BE2C (cell line): ENCODE measurements around the gene BRINP2.

Experiments used
- DNase-seq: peaks from one replicate; pipeline ENCODE4 v3.0.0-alpha.2; 2020
- H3K27me3 ChIP-seq: fragments of 250-450 bp; sonication (Bioruptor Pico); 2 replicates; pipeline ENCODE4 v1.5.1; 2020; ENCODE audit warnings: mild to moderate bottlenecking
- H3K36me3 ChIP-seq: fragments of 250-450 bp; sonication (Bioruptor Pico); 2 replicates; pipeline ENCODE4 v1.5.1; 2020; ENCODE audit warnings: mild to moderate bottlenecking
- H3K4me1 ChIP-seq: fragments of 250-450 bp; sonication (Bioruptor Pico); 2 replicates; pipeline ENCODE4 v1.5.1; 2020
- H3K4me3 ChIP-seq: 2 replicates; pipeline ENCODE4 v1.5.1; 2011; ENCODE audit warnings: low read depth, low read length
- H3K9me3 ChIP-seq: fragments of 250-450 bp; sonication (Bioruptor Pico); 2 replicates; pipeline ENCODE4 v1.5.1; 2020
- TF ChIP-seq, protein P1 (sequence below): IDR thresholded peaks from 2 replicates; pipeline ENCODE4 v1.5.1; 2012; ENCODE audit warnings: mild to moderate bottlenecking, low read depth, low read length

The BRINP2 gene

DNA sequence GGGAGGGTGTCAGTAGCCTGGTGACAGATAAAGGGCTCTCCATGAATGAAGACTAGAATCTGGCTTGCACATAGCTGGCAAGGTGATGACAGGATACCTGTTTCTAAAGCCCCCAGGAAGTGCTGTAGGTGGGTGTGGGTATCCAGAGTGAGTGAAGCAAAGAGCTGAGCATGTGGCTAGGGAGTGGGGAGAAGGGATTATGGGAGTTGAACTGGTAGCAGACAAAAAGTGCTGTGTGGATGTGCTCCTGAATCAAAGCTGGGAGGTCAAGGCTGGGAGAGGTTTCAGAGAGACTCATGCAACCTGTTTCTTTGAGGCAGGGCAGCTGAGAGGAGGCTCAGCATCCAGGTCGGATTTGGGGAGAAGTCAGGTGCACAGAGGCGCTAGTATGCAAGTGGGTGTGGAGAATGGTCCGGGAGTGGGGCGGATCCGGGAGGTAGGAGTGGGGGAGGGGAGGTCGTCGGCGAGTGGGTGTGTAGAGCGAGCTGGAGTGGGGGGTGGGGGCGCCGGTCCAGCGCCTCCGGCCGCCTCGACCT lies 6.8 kb upstream of the BRINP2 start:
- TF ChIP-seq, protein P1, sequence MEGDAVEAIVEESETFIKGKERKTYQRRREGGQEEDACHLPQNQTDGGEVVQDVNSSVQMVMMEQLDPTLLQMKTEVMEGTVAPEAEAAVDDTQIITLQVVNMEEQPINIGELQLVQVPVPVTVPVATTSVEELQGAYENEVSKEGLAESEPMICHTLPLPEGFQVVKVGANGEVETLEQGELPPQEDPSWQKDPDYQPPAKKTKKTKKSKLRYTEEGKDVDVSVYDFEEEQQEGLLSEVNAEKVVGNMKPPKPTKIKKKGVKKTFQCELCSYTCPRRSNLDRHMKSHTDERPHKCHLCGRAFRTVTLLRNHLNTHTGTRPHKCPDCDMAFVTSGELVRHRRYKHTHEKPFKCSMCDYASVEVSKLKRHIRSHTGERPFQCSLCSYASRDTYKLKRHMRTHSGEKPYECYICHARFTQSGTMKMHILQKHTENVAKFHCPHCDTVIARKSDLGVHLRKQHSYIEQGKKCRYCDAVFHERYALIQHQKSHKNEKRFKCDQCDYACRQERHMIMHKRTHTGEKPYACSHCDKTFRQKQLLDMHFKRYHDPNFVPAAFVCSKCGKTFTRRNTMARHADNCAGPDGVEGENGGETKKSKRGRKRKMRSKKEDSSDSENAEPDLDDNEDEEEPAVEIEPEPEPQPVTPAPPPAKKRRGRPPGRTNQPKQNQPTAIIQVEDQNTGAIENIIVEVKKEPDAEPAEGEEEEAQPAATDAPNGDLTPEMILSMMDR, result no peak
- Histone ChIP-seq H3K36me3 (no peaks in the 10 kb centered on the region), H3K4me1 (no peaks in the 10 kb centered on the region), H3K27me3 (peaks cover 6% of the 10 kb centered on the region), H3K9me3 (no peaks in the 10 kb centered on the region), H3K4me3 (peak overlapping the region; percentile 18)
- no peak for DNase-seq

DNA sequence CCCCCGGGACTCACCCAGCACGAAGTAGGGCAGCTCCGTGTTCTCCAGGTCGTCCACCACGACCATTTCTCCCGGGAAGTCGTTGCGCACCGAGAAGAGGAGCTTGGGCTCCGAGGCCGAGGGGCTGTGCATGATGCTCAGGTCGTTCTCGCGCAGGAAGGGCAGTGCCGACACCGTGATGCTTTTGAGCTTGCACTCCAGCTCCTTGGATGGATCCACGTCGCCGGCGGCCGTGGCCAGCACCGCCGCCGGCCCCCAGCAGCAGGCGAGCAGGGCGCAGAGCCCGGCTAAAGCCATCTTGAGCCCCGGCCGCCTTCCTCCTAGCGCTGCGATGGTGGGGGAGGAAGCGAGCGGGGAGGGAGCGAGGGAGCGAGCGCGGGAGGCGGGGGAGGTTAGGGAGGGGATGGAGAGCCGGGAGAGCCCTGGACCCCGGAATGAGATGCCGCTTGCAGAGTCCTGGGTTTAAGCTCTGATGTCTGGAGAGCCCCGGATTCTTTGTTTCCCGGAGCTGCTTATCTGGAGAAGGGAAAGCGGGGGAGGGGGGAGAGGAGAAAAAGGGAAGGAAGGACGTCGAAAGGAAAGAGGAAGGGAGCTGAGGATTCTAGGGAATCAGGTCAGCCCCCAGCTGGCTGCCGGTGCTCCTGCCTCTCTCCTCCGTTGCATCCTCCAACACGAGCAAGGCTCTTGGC lies 6.2 kb upstream of the BRINP2 start, which contains the start of gene ASTN1:
Gene ASTN1 (minus strand): TSS at position 333 of the 689 bp plus-strand sequence. CDS start 36 bp downstream, at position 297.
- H3K27me3 ChIP-seq, result peaks cover 6% of the 10 kb centered on the region
- no peaks in the 10 kb centered on the region for H3K36me3 ChIP-seq
- no peak for DNase-seq
- peak within 1 kb of the TSS; percentile 18 for H3K4me3 ChIP-seq
- TF ChIP-seq, protein P1, result no peak
- H3K4me1 ChIP-seq, result no peaks in the 10 kb centered on the region
- H3K9me3 ChIP-seq, result no peaks in the 10 kb centered on the region

DNA sequence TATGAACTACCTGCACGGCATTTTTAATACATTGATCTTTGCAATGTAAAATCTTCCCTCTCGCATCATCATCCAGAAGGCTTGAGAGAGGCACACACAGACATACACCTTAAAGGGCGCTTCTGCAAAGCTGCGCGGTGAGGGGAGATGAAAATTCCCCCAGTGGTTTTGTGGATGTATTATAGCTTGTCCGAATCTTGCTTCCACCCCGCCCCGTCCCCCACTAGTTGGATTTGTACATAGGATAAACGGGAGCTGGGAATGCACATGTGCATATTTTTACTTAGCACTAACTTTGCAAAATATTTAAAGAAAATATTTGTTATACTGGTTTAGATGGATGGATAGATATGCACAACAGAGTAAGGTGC lies 5.7 kb upstream of the BRINP2 start:
- no peak for DNase-seq
- no peaks in the 10 kb centered on the region for H3K4me1 ChIP-seq
- H3K27me3 ChIP-seq, result peaks cover 8% of the 10 kb centered on the region
- no peaks in the 10 kb centered on the region for H3K36me3 ChIP-seq
- H3K9me3 ChIP-seq, result no peaks in the 10 kb centered on the region
- H3K4me3 ChIP-seq, result no peak overlapping the region
- TF ChIP-seq, protein P1, result no peak

DNA sequence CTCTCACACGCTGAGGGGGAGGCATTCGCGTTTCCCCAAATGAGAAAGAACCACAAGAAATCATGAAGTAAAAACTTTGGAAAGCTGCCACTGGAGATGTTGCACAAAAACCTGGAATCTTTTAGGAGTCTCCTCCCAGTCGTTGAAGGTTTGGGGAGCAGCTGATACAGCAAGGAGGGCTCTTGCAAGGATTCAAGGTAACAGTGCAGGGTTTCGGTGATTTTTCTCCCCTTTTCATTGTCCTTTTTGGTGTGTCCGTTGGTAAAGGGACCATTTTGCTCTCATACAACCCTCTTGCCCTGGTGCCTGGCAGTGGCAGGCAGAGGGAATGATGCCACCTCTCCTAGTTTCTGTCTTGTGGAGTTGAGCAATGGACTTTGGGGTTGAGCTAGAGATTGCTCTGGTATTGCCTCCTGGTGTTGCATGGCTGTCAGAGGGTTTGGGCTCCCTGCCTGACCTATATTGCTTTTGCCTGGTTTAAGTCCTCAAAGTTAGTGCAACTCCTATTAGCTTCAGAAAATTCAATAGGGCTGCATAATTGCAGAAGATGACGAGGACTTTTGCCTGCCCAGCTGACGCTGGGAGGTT lies 872 bp downstream of the BRINP2 start:
- Histone ChIP-seq H3K27me3 (peaks cover 19% of the 10 kb centered on the region), H3K4me3 (no peak overlapping the region), H3K36me3 (no peaks in the 10 kb centered on the region), H3K4me1 (no peaks in the 10 kb centered on the region), H3K9me3 (no peaks in the 10 kb centered on the region)
- TF ChIP-seq, protein P1, result no peak
- no peak for DNase-seq

DNA sequence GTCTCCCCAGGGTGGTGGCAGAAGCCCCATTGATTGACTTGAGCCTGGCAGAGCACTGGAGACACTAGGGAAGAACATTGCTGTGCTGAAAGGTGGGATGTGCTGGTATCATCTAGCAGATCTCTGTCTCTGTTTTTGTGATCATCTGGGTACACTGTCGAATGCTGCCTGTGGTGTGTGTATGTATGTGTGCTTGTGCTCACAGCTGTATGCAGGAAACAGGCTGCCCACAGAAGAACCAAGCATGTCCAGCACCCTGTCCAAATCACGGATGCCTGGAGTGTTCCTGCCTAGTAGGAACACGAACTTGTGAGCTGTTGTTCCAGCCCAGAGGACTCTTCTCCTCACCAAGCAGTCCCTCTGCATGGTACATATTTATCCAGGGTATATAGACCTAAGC lies 1.5 kb downstream of the BRINP2 start:
- TF ChIP-seq, protein P1, result no peak
- H3K9me3 ChIP-seq, result no peaks in the 10 kb centered on the region
- H3K27me3 ChIP-seq, result peaks cover 19% of the 10 kb centered on the region
- H3K36me3 ChIP-seq, result no peaks in the 10 kb centered on the region
- H3K4me3 ChIP-seq, result no peak overlapping the region
- DNase-seq, result no peak
- H3K4me1 ChIP-seq, result no peaks in the 10 kb centered on the region

DNA sequence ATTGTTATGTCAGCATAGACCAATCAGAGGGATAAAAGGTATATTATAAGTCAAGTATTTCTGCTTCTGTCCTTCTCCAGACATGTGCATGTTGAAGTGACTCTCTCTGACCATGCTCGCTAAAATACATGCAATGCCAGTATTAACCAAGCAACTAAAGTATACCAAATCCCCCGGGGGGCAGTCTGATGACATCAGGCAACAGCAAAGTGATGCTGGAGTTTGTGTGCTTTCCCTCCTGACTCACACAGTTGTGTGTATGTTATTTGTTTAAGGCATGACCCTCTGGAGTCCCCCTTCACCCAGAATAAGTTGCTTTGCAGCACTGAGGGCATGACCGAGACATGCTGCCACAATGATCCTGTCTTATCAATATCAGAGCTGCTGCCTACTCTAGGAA lies 2.1 kb downstream of the BRINP2 start:
- DNase-seq, result no peak
- Histone ChIP-seq H3K36me3 (no peaks in the 10 kb centered on the region), H3K4me3 (no peak overlapping the region), H3K4me1 (no peaks in the 10 kb centered on the region), H3K27me3 (peaks cover 19% of the 10 kb centered on the region), H3K9me3 (no peaks in the 10 kb centered on the region)
- TF ChIP-seq, protein P1, result no peak
